HepG2 (cell line): ENCODE data around the gene RABGAP1. TPM values are rescaled to one million over a fixed set of nuclear protein-coding genes. Genes with fewer than 3 reads are reported as not detected.

Experiments
- CCDC6 ChIP-seq: sonication (generic); formaldehyde crosslinking; IDR thresholded peaks from 2 replicates; pipeline ENCODE4 v1.8.1; 2022; ENCODE audit warnings: mild to moderate bottlenecking, missing genetic modification reagents, moderate library complexity
- DPF2 ChIP-seq: sonication (generic); formaldehyde crosslinking; IDR thresholded peaks from 2 replicates; pipeline ENCODE4 v1.4.0; 2020; ENCODE audit warnings: mild to moderate bottlenecking, low read depth, missing genetic modification reagents, borderline replicate concordance
- HDAC1 ChIP-seq: sonication (generic); formaldehyde crosslinking; IDR thresholded peaks from 2 replicates; pipeline ENCODE4 v1.5.1; 2020; ENCODE audit warnings: mild to moderate bottlenecking, missing genetic modification reagents
- KDM5B ChIP-seq: sonication (generic); formaldehyde crosslinking; IDR thresholded peaks from 2 replicates; pipeline ENCODE4 v1.4.0; 2020; ENCODE audit warnings: missing genetic modification reagents, mild to moderate bottlenecking, borderline replicate concordance
- SIX1 ChIP-seq: sonication (generic); formaldehyde crosslinking; IDR thresholded peaks from 2 replicates; pipeline ENCODE4 v1.4.0; 2020; ENCODE audit warnings: missing genetic modification reagents, borderline replicate concordance
- SSRP1 ChIP-seq: IDR thresholded peaks from 2 replicates; pipeline ENCODE4 v1.6.1; 2016; ENCODE audit warnings: control low read depth
- TOPORS ChIP-seq: sonication (generic); formaldehyde crosslinking; IDR thresholded peaks from 2 replicates; pipeline ENCODE4 v1.8.0; 2023; ENCODE audit warnings: mild to moderate bottlenecking, missing genetic modification reagents
- ZNF382 ChIP-seq: sonication (generic); formaldehyde crosslinking; IDR thresholded peaks from 2 replicates; pipeline ENCODE4 v1.5.0; 2020; ENCODE audit warnings: missing genetic modification reagents, mild to moderate bottlenecking, borderline replicate concordance
- polyA plus RNA-seq, 8 experiments: library from polyadenylated mRNA; depleted of rRNA in 3 of 8; stranded (reverse) in 7 of 8; unstranded in 1 of 8; fragments of >200 nt; fragmentation: Illumina TruSeq in 4 of 8; extraction: Trizol in 4 of 8; gene quantifications; 2 replicates each; pipeline versions ENCODE4 v1.2.1 to v1.2.3, GENCODE V29; 2011 to 2016; ENCODE audit warnings: low read depth in 4 of 8, missing spikeins in 1 of 8, mixed read lengths in 1 of 8; ENCODE audit not compliant: insufficient read depth in 1 of 8
- total RNA-seq, 5 experiments: library from RNA; depleted of rRNA; stranded (reverse); fragments of >200 nt; fragmentation: Illumina TruSeq; extraction: Trizol; gene quantifications; 2 replicates each; pipeline ENCODE4 v1.2.3, GENCODE V29; 2016; ENCODE audit warnings: low read depth in 1 of 5
- TF ChIP-seq, protein P1 (sequence below): sonication (generic); formaldehyde crosslinking; IDR thresholded peaks from 2 replicates; pipeline ENCODE4 v1.4.0; 2020; ENCODE audit warnings: missing genetic modification reagents
- TF ChIP-seq, protein P2 (sequence below): sonication (generic); formaldehyde crosslinking; IDR thresholded peaks from 2 replicates; pipeline ENCODE4 v1.8.0; 2022; ENCODE audit warnings: missing genetic modification reagents, mild to moderate bottlenecking, inconsistent platforms, borderline replicate concordance
- TF ChIP-seq, protein P3 (sequence below): sonication (generic); formaldehyde crosslinking; IDR thresholded peaks from 2 replicates; pipeline ENCODE4 v1.9.0; 2021; ENCODE audit warnings: missing genetic modification reagents, borderline replicate concordance
- TF ChIP-seq, protein P4 (sequence below): sonication (generic); formaldehyde crosslinking; IDR thresholded peaks from 2 replicates; pipeline ENCODE4 v1.4.0; 2020; ENCODE audit warnings: missing genetic modification reagents
- TF ChIP-seq, protein P5 (sequence below): sonication (generic); formaldehyde crosslinking; IDR thresholded peaks from 2 replicates; pipeline ENCODE4 v1.5.0; 2020; ENCODE audit warnings: mild to moderate bottlenecking, missing genetic modification reagents
- TF ChIP-seq, protein P6 (sequence below): sonication (generic); formaldehyde crosslinking; IDR thresholded peaks from 2 replicates; pipeline ENCODE4 v1.8.0; 2022; ENCODE audit warnings: mild to moderate bottlenecking, missing genetic modification reagents; ENCODE audit not compliant: insufficient replicate concordance
- TF ChIP-seq, protein P7 (sequence below): IDR thresholded peaks from 2 replicates; pipeline ENCODE4 v1.6.1; 2012; ENCODE audit warnings: low read depth, low read length, improper control_type of control experiment

RABGAP1 gene
- total and polyA plus RNA-seq, 2 of the 13 experiments (the other 11 are each of a cell fraction or from before 2014, with no cell fraction given), result 19.1 to 19.3 TPM

DNA sequence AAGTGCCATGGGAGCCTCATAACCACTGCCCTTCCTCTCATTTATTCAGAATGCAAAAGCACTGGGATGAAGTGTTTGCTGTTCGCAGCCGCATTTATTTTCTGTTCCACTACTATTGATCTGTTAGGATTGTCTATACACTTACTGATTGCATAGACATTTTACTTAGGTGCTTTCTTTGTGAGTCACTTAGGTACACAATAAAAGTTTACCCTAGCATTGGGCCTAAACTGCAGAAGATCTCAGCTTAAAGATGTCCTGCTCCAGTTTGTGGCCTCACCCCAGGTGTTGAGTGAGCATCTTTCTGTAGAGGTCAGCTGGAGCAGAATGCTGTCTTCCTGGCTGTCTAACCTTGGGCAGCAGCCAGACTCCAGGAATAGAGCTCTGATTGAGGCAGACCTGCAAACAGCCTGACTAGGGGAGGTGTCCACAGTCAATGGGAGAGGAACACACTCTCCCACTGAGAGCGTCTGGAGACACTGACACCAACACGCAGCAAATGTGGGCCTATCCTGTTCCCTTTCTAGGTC, 146.6 kb downstream of the RABGAP1 start (continued):
- TF ChIP-seq, protein P1, sequence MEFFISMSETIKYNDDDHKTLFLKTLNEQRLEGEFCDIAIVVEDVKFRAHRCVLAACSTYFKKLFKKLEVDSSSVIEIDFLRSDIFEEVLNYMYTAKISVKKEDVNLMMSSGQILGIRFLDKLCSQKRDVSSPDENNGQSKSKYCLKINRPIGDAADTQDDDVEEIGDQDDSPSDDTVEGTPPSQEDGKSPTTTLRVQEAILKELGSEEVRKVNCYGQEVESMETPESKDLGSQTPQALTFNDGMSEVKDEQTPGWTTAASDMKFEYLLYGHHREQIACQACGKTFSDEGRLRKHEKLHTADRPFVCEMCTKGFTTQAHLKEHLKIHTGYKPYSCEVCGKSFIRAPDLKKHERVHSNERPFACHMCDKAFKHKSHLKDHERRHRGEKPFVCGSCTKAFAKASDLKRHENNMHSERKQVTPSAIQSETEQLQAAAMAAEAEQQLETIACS (CRISPR knock-in tag), result no peak
- TF ChIP-seq, protein P2, sequence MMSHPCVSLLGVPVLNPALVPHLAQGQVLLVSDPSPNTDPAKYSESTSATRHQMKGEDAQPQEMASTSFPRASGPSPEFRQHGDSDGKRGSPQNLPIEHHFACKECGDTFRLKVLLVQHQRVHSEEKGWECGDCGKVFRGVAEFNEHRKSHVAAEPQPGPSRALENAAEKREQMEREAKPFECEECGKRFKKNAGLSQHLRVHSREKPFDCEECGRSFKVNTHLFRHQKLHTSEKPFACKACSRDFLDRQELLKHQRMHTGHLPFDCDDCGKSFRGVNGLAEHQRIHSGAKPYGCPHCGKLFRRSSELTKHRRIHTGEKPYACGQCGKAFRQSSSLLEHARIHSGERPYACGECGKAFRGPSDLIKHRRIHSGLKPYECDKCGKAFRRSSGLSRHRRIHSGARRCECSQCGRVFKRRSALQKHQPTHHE, result no peak
- TF ChIP-seq, protein P3, sequence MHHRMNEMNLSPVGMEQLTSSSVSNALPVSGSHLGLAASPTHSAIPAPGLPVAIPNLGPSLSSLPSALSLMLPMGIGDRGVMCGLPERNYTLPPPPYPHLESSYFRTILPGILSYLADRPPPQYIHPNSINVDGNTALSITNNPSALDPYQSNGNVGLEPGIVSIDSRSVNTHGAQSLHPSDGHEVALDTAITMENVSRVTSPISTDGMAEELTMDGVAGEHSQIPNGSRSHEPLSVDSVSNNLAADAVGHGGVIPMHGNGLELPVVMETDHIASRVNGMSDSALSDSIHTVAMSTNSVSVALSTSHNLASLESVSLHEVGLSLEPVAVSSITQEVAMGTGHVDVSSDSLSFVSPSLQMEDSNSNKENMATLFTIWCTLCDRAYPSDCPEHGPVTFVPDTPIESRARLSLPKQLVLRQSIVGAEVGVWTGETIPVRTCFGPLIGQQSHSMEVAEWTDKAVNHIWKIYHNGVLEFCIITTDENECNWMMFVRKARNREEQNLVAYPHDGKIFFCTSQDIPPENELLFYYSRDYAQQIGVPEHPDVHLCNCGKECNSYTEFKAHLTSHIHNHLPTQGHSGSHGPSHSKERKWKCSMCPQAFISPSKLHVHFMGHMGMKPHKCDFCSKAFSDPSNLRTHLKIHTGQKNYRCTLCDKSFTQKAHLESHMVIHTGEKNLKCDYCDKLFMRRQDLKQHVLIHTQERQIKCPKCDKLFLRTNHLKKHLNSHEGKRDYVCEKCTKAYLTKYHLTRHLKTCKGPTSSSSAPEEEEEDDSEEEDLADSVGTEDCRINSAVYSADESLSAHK, result no peak
- TF ChIP-seq HDAC1 (CRISPR knock-in tag) (peak; percentile 93), SIX1 (peak; percentile 23; the same call in 1 of the 2 replicates), DPF2 (CRISPR knock-in tag) (peak; percentile 84; the same call in 1 of the 2 replicates), ZNF382 (no peak), KDM5B (CRISPR knock-in tag) (no peak), SSRP1 (CRISPR knock-in tag) (peak; percentile 69; the same call in 1 of the 2 replicates), TOPORS (CRISPR knock-in tag) (no peak), CCDC6 (CRISPR knock-in tag) (no peak)
- TF ChIP-seq, protein P4, sequence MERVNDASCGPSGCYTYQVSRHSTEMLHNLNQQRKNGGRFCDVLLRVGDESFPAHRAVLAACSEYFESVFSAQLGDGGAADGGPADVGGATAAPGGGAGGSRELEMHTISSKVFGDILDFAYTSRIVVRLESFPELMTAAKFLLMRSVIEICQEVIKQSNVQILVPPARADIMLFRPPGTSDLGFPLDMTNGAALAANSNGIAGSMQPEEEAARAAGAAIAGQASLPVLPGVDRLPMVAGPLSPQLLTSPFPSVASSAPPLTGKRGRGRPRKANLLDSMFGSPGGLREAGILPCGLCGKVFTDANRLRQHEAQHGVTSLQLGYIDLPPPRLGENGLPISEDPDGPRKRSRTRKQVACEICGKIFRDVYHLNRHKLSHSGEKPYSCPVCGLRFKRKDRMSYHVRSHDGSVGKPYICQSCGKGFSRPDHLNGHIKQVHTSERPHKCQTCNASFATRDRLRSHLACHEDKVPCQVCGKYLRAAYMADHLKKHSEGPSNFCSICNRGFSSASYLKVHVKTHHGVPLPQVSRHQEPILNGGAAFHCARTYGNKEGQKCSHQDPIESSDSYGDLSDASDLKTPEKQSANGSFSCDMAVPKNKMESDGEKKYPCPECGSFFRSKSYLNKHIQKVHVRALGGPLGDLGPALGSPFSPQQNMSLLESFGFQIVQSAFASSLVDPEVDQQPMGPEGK (CRISPR knock-in tag), result no peak
- TF ChIP-seq, protein P5, sequence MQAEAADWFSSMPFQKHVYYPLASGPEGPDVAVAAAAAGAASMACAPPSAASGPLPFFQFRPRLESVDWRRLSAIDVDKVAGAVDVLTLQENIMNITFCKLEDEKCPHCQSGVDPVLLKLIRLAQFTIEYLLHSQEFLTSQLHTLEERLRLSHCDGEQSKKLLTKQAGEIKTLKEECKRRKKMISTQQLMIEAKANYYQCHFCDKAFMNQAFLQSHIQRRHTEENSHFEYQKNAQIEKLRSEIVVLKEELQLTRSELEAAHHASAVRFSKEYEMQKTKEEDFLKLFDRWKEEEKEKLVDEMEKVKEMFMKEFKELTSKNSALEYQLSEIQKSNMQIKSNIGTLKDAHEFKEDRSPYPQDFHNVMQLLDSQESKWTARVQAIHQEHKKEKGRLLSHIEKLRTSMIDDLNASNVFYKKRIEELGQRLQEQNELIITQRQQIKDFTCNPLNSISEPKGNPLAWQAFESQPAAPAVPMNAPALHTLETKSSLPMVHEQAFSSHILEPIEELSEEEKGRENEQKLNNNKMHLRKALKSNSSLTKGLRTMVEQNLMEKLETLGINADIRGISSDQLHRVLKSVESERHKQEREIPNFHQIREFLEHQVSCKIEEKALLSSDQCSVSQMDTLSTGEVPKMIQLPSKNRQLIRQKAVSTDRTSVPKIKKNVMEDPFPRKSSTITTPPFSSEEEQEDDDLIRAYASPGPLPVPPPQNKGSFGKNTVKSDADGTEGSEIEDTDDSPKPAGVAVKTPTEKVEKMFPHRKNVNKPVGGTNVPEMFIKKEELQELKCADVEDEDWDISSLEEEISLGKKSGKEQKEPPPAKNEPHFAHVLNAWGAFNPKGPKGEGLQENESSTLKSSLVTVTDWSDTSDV, result no peak
- TF ChIP-seq, protein P6, sequence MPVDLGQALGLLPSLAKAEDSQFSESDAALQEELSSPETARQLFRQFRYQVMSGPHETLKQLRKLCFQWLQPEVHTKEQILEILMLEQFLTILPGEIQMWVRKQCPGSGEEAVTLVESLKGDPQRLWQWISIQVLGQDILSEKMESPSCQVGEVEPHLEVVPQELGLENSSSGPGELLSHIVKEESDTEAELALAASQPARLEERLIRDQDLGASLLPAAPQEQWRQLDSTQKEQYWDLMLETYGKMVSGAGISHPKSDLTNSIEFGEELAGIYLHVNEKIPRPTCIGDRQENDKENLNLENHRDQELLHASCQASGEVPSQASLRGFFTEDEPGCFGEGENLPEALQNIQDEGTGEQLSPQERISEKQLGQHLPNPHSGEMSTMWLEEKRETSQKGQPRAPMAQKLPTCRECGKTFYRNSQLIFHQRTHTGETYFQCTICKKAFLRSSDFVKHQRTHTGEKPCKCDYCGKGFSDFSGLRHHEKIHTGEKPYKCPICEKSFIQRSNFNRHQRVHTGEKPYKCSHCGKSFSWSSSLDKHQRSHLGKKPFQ (CRISPR knock-in tag), result no peak
- TF ChIP-seq, protein P7, sequence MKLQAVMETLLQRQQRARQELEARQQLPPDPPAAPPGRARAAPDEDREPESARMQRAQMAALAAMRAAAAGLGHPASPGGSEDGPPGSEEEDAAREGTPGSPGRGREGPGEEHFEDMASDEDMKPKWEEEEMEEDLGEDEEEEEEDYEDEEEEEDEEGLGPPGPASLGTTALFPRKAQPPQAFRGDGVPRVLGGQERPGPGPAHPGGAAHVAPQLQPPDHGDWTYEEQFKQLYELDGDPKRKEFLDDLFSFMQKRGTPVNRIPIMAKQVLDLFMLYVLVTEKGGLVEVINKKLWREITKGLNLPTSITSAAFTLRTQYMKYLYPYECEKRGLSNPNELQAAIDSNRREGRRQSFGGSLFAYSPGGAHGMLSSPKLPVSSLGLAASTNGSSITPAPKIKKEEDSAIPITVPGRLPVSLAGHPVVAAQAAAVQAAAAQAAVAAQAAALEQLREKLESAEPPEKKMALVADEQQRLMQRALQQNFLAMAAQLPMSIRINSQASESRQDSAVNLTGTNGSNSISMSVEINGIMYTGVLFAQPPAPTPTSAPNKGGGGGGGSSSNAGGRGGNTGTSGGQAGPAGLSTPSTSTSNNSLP, result peak; percentile 95
